HepG2 (cell line): Measurements from ENCODE around the gene TBL3. TPM values are rescaled to one million over a fixed set of nuclear protein-coding genes. Genes with fewer than 3 reads are reported as not detected.

Experiments used
- AHR ChIP-seq: IDR thresholded peaks from 2 replicates; pipeline ENCODE4 v1.6.1; 2018; ENCODE audit warnings: missing genetic modification reagents, missing compliant biosample characterization
- ATF2 ChIP-seq: sonication (generic); formaldehyde crosslinking; IDR thresholded peaks from 2 replicates; pipeline ENCODE4 v1.4.0; 2020; ENCODE audit warnings: missing genetic modification reagents
- BRCA1 ChIP-seq: sonication (generic); formaldehyde crosslinking; IDR thresholded peaks from 2 replicates; pipeline ENCODE4 v1.4.0; 2020; ENCODE audit warnings: missing genetic modification reagents
- CHCHD3 ChIP-seq: sonication (generic); formaldehyde crosslinking; IDR thresholded peaks from 2 replicates; pipeline ENCODE4 v1.8.0; 2022; ENCODE audit warnings: mild to moderate bottlenecking, missing genetic modification reagents, moderate library complexity
- DNMT1 ChIP-seq: sonication (generic); formaldehyde crosslinking; IDR thresholded peaks from 2 replicates; pipeline ENCODE4 v1.5.1; 2020; ENCODE audit warnings: mild to moderate bottlenecking, missing genetic modification reagents
- EED ChIP-seq: sonication (generic); formaldehyde crosslinking; IDR thresholded peaks from 2 replicates; pipeline ENCODE4 v1.5.0; 2020; ENCODE audit warnings: mild to moderate bottlenecking, missing genetic modification reagents
- ELF3 ChIP-seq: IDR thresholded peaks from 2 replicates; pipeline ENCODE4 v1.6.1; 2016; ENCODE audit warnings: missing genetic modification reagents, missing compliant biosample characterization
- FIP1L1 ChIP-seq: fragments of 200-400 bp; formaldehyde crosslinking; IDR thresholded peaks from 2 replicates; pipeline ENCODE4 v1.6.1; 2018; ENCODE audit warnings: low read depth, mild to moderate bottlenecking, low read length, moderate library complexity, borderline replicate concordance; ENCODE audit not compliant: insufficient read depth
- HHEX ChIP-seq: IDR thresholded peaks from 2 replicates; pipeline ENCODE4 v1.6.1; 2016; ENCODE audit warnings: control low read depth
- HOXD1 ChIP-seq: sonication (generic); formaldehyde crosslinking; IDR thresholded peaks from 2 replicates; pipeline ENCODE4 v1.5.0; 2020; ENCODE audit warnings: missing genetic modification reagents
- IKZF1 ChIP-seq: fragments of 450-650 bp; IDR thresholded peaks from 2 replicates; pipeline ENCODE4 v1.7.1; 2016
- ISX ChIP-seq: sonication (generic); formaldehyde crosslinking; conservative IDR thresholded peaks from 2 replicates; pipeline ENCODE4 v1.5.0; 2020; ENCODE audit warnings: missing genetic modification reagents
- MED1 ChIP-seq: sonication (generic); formaldehyde crosslinking; IDR thresholded peaks from 2 replicates; pipeline ENCODE4 v1.4.0; 2020; ENCODE audit warnings: missing genetic modification reagents
- MYC ChIP-seq: sonication (generic); formaldehyde crosslinking; IDR thresholded peaks from 2 replicates; pipeline ENCODE4 v1.9.0; 2021; ENCODE audit warnings: missing genetic modification reagents, borderline replicate concordance
- ONECUT2 ChIP-seq: sonication (generic); formaldehyde crosslinking; IDR thresholded peaks from 2 replicates; pipeline ENCODE4 v1.4.0; 2020; ENCODE audit warnings: missing genetic modification reagents
- PRPF4 ChIP-seq: fragments of 200-400 bp; formaldehyde crosslinking; IDR thresholded peaks from 2 replicates; pipeline ENCODE4 v1.6.1; 2016; ENCODE audit warnings: low read length, low read depth; ENCODE audit not compliant: poor library complexity, severe bottlenecking
- SAFB2 ChIP-seq: sonication (generic); formaldehyde crosslinking; IDR thresholded peaks from 2 replicates; pipeline ENCODE4 v1.5.1; 2020; ENCODE audit warnings: missing genetic modification reagents, low read depth, mild to moderate bottlenecking, borderline replicate concordance
- ZBTB37 ChIP-seq: sonication (generic); formaldehyde crosslinking; IDR thresholded peaks from 2 replicates; pipeline ENCODE4 v1.4.0; 2020; ENCODE audit warnings: mild to moderate bottlenecking, missing genetic modification reagents
- ZBTB7A ChIP-seq: sonication (generic); formaldehyde crosslinking; IDR thresholded peaks from 2 replicates; pipeline ENCODE4 v1.8.0; 2022; ENCODE audit warnings: mild to moderate bottlenecking, missing genetic modification reagents
- ZMYM3 ChIP-seq: sonication (generic); formaldehyde crosslinking; IDR thresholded peaks from 2 replicates; pipeline ENCODE4 v1.5.1; 2020; ENCODE audit warnings: mild to moderate bottlenecking, missing genetic modification reagents
- ZNF670 ChIP-seq: sonication (generic); formaldehyde crosslinking; IDR thresholded peaks from 2 replicates; pipeline ENCODE4 v1.8.0; 2022; ENCODE audit warnings: mild to moderate bottlenecking, missing genetic modification reagents, borderline replicate concordance
- ZNF674 ChIP-seq: sonication (generic); formaldehyde crosslinking; IDR thresholded peaks from 2 replicates; pipeline ENCODE4 v1.5.0; 2020; ENCODE audit warnings: low read depth, mild to moderate bottlenecking, missing genetic modification reagents
- ZNF768 ChIP-seq: sonication (generic); formaldehyde crosslinking; IDR thresholded peaks from 2 replicates; pipeline ENCODE4 v1.4.0; 2020; ENCODE audit warnings: missing genetic modification reagents
- ZNF772 ChIP-seq: sonication (generic); formaldehyde crosslinking; IDR thresholded peaks from 2 replicates; pipeline ENCODE4 v1.5.0; 2020; ENCODE audit warnings: mild to moderate bottlenecking, missing genetic modification reagents
- polyA plus RNA-seq, 8 experiments: library from polyadenylated mRNA; depleted of rRNA in 3 of 8; stranded (reverse) in 7 of 8; unstranded in 1 of 8; fragments of >200 nt; fragmentation: Illumina TruSeq in 4 of 8; extraction: Trizol in 4 of 8; gene quantifications; 2 replicates each; pipeline versions ENCODE4 v1.2.1 to v1.2.3, GENCODE V29; 2011 to 2016; ENCODE audit warnings: low read depth in 4 of 8, missing spikeins in 1 of 8, mixed read lengths in 1 of 8; ENCODE audit not compliant: insufficient read depth in 1 of 8
- total RNA-seq, 5 experiments: library from RNA; depleted of rRNA; stranded (reverse); fragments of >200 nt; fragmentation: Illumina TruSeq; extraction: Trizol; gene quantifications; 2 replicates each; pipeline ENCODE4 v1.2.3, GENCODE V29; 2016; ENCODE audit warnings: low read depth in 1 of 5
- TF ChIP-seq, protein P1 (sequence below): sonication (generic); formaldehyde crosslinking; IDR thresholded peaks from 2 replicates; pipeline ENCODE4 v1.5.0; 2020; ENCODE audit warnings: missing genetic modification reagents
- TF ChIP-seq, protein P2 (sequence below): sonication (generic); formaldehyde crosslinking; IDR thresholded peaks from 2 replicates; pipeline ENCODE4 v1.4.0; 2020; ENCODE audit warnings: missing genetic modification reagents, borderline replicate concordance

TBL3 gene
- total and polyA plus RNA-seq, 2 of the 13 experiments (the other 11 are each of a cell fraction or from before 2014, with no cell fraction given), result 16.8 to 38.0 TPM

DNA sequence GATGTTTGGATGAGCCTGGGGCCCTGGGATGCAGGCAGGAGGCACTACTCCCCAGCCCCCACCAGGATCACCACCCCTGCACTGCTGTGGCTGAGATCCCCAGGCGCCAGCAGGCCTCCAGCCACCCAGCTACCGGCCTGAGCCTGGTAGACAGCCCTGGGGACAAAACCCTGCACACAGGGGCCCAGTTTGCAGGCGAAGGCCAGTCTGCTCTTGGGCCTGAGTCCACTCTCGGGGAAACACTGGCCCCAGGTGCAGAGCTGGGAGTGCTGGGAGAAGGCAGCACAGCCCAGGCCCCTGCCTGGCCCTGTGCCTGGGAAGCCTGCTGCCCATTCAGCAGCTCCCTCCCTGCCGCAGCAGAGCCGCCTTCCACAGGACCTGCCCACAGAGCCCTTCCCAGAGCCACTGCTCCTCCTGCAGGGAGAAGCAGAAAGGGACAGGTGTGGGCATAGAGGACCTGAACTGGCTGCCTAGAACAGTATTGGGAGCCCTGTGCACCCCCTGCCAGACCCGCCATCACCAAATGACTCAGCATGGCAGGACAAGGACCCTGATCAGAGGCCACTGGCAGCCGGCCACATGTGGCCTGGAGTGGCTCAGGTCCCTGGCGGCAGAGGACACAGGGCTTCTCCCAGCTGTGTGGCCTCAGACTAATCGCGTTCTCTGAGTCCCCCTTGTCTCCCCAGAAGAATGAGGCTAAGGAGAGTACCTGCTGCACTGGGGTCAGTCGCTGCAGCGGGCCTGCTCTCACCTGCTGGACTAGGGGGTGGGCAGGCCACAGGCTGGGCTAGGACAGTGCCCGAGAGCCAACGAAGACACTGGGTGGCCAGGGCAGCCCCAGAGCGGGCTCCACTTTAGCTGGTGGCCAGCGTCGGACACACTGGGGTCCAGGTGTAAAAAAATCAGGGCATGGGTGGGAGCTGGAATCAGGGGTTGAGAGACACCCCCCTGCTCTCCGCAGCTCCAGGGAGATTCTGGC, 39.5 kb upstream of the TBL3 start (continued):
- TF ChIP-seq DNMT1 (no peak), HOXD1 (CRISPR knock-in tag) (no peak), IKZF1 (no peak), HHEX (CRISPR knock-in tag) (no peak), MED1 (CRISPR knock-in tag) (peak; percentile 33; the same call in 1 of the 2 replicates), ONECUT2 (CRISPR knock-in tag) (no peak), ZMYM3 (peak; percentile 79), MYC (0 out of 2 replicates have a peak, but pooled peaks have one; percentile 35), FIP1L1 (no peak), AHR (CRISPR knock-in tag) (no peak), ZNF670 (peak; percentile 61; the same call in 1 of the 2 replicates), BRCA1 (no peak), SAFB2 (no peak), EED (0 out of 2 replicates have a peak, but pooled peaks have one; percentile 11), ISX (CRISPR knock-in tag) (no peak), ELF3 (CRISPR knock-in tag) (no peak), ZNF768 (CRISPR knock-in tag) (peak; percentile 56), ZBTB37 (CRISPR knock-in tag) (no peak), PRPF4 (no peak), ZNF772 (CRISPR knock-in tag) (peak; percentile 60; the same call in 1 of the 2 replicates), ATF2 (CRISPR knock-in tag) (0 out of 2 replicates have a peak, but pooled peaks have one; percentile 25), CHCHD3 (CRISPR knock-in tag) (no peak), ZBTB7A (CRISPR knock-in tag) (peak; percentile 9; the same call in 1 of the 2 replicates), ZNF674 (no peak)
- TF ChIP-seq, protein P1, sequence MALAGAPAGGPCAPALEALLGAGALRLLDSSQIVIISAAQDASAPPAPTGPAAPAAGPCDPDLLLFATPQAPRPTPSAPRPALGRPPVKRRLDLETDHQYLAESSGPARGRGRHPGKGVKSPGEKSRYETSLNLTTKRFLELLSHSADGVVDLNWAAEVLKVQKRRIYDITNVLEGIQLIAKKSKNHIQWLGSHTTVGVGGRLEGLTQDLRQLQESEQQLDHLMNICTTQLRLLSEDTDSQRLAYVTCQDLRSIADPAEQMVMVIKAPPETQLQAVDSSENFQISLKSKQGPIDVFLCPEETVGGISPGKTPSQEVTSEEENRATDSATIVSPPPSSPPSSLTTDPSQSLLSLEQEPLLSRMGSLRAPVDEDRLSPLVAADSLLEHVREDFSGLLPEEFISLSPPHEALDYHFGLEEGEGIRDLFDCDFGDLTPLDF (CRISPR knock-in tag), result no peak
- TF ChIP-seq, protein P2, sequence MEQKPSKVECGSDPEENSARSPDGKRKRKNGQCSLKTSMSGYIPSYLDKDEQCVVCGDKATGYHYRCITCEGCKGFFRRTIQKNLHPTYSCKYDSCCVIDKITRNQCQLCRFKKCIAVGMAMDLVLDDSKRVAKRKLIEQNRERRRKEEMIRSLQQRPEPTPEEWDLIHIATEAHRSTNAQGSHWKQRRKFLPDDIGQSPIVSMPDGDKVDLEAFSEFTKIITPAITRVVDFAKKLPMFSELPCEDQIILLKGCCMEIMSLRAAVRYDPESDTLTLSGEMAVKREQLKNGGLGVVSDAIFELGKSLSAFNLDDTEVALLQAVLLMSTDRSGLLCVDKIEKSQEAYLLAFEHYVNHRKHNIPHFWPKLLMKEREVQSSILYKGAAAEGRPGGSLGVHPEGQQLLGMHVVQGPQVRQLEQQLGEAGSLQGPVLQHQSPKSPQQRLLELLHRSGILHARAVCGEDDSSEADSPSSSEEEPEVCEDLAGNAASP (CRISPR knock-in tag), result no peak
